Lung (tissue), 12 donors: ENCODE results near the gene CDC42EP4. TPM values are rescaled to one million over a fixed set of nuclear protein-coding genes. Genes with fewer than 3 reads are reported as not detected.
"Not testable (repeated sequence)": the region's sequence is repeated elsewhere in the genome, so short reads cannot be mapped to it uniquely, and the experiment has no call there.

Source experiments
- ATAC-seq: fragments of 200-7000 bp; cut with Tn5 transposase; one replicate; pipeline ENCODE4 v1.9.1; 2020; ENCODE audit warnings: moderate number of reproducible peaks; ENCODE audit not compliant: insufficient read depth, low FRiP score
- DNase-seq, 3 donors: peaks; one replicate each; pipeline ENCODE4 v3.0.0-alpha.2; 2013 to 2017
- H3K27ac ChIP-seq, 2 donors: one replicate each; pipeline ENCODE4 v1.5.1; 2013; ENCODE audit warnings: mild to moderate bottlenecking in 2 of 2, moderate library complexity in 2 of 2, control low read depth in 1 of 2, inconsistent platforms in 1 of 2, low read depth in 1 of 2, low read length in 1 of 2
- H3K27me3 ChIP-seq, 3 donors: one replicate each; pipeline ENCODE4 v1.5.1; 2013; ENCODE audit warnings: low read length in 2 of 3; ENCODE audit not compliant: control insufficient read depth in 3 of 3, insufficient read depth in 3 of 3
- H3K36me3 ChIP-seq, 4 donors: one replicate each; pipeline ENCODE4 v1.5.1; 2013; ENCODE audit warnings: low read length in 4 of 4, mild to moderate bottlenecking in 1 of 4, moderate library complexity in 1 of 4; ENCODE audit not compliant: control insufficient read depth in 4 of 4, insufficient read depth in 4 of 4
- H3K4me1 ChIP-seq, 5 donors: one replicate each; pipeline ENCODE4 v1.5.1; 2013; ENCODE audit warnings: low read length in 5 of 5, mild to moderate bottlenecking in 2 of 5, moderate library complexity in 1 of 5; ENCODE audit not compliant: control insufficient read depth in 5 of 5, insufficient read depth in 5 of 5
- H3K4me3 ChIP-seq: one replicate; pipeline ENCODE4 v1.5.1; 2013; ENCODE audit warnings: mild to moderate bottlenecking, control low read depth, moderate library complexity
- H3K9ac ChIP-seq, 2 donors: one replicate each; pipeline ENCODE4 v1.5.1; 2013; ENCODE audit warnings: low read length in 2 of 2, control low read depth in 1 of 2; ENCODE audit not compliant: insufficient read depth in 1 of 2
- H3K9me3 ChIP-seq, 4 donors: one replicate each; pipeline ENCODE4 v1.5.1; 2013; ENCODE audit warnings: low read length in 3 of 4, mild to moderate bottlenecking in 1 of 4, moderate library complexity in 1 of 4; ENCODE audit not compliant: control insufficient read depth in 4 of 4, insufficient read depth in 3 of 4
- CTCF ChIP-seq: IDR thresholded peaks from 2 replicates; pipeline ENCODE4 v1.5.1; 2012; ENCODE audit warnings: mild to moderate bottlenecking; ENCODE audit errors: control extremely low read depth, extremely low read depth
- WGBS, 2 donors: extraction: QIAGEN DNeasy Blood & Tissue Kit; methylation state at CpG; one replicate each; pipeline ENCODE4 v1.1.7; 2013; 5-methylcytosine and 5-hydroxymethylcytosine counted together
- polyA plus RNA-seq, 2 donors: library from polyadenylated mRNA; stranded (reverse); fragments of 200-250 nt; gene quantifications; one replicate each; pipeline ENCODE4 v1.2.1, GENCODE V29; 2013
- total RNA-seq, 2 donors: library from RNA; depleted of rRNA in 1 of 2; stranded (reverse); fragments of >200 nt in 1 of 2; gene quantifications; one replicate each; pipeline ENCODE4 v1.2.1, GENCODE V29; 2014 to 2021
- donor health status: control.
- donor health status: control.
- donor health status: Bipolar disorder and iron deficiency.
- donor health status: healthy.
- donor health status: DM: yes; HTN: yes; CAD: no.

CDC42EP4 gene
- total and polyA plus RNA-seq, 4 donors, result 18.6 to 56.2 (median 52.1) TPM

GRCh38 chr17:73334771-73335513 is 23.1 kb upstream of the CDC42EP4 start:
- Histone ChIP-seq H3K27ac (no peak overlapping the region), H3K9me3 (no peaks in the 10 kb centered on the region), H3K27me3 (no peaks in the 10 kb centered on the region), H3K9ac (no peak overlapping the region), H3K4me3 (no peak overlapping the region), H3K36me3 (no peaks in the 10 kb centered on the region), H3K4me1 (peaks cover 0 to 37% (median 7%) of the 10 kb centered on the region in 5 donors)
- ATAC-seq, result no peak
- WGBS, 2 donors, result 81 to 85% methylated on average over 12 of the region's 12 CpGs
- no peak for DNase-seq
- TF ChIP-seq CTCF, result no peak

- WGBS, 2 donors, result 41 to 48% methylated on average over 8 to 9 of the region's 9 CpGs
- not testable (repeated sequence) for H3K9ac ChIP-seq, ATAC-seq, H3K9me3 ChIP-seq, H3K36me3 ChIP-seq, H3K27ac ChIP-seq, H3K27me3 ChIP-seq, H3K4me3 ChIP-seq
- peak in 1 of 3 donors; percentile 64 for DNase-seq
- H3K4me1 ChIP-seq, result peaks cover 0 to 30% (median 5%) of the 10 kb centered on the region in 5 donors
These were observed 21.6 kb upstream of the CDC42EP4 start for GRCh38 chr17:73333445-73333844.

- no peaks in the 10 kb centered on the region for H3K27me3 ChIP-seq
- H3K36me3 ChIP-seq, result no peaks in the 10 kb centered on the region
- H3K4me1 ChIP-seq, result peaks cover 0 to 12% (median 0%) of the 10 kb centered on the region in 5 donors
- ATAC-seq (no peak), DNase-seq (no peak)
- no peak overlapping the region for H3K9ac ChIP-seq
- H3K27ac ChIP-seq, result no peak overlapping the region
- H3K9me3 ChIP-seq, result no peaks in the 10 kb centered on the region
- TF ChIP-seq CTCF, result no peak
- 82 to 90% methylated on average over 3 of the region's 3 CpGs for WGBS, 2 donors
- H3K4me3 ChIP-seq, result no peak overlapping the region
These were observed 19.3 kb upstream of the CDC42EP4 start for GRCh38 chr17:73331060-73331459.

- no peak for TF ChIP-seq CTCF
- Histone ChIP-seq H3K4me3 (no peak overlapping the region), H3K9ac (no peak overlapping the region), H3K4me1 (peaks cover 0 to 31% (median 12%) of the 10 kb centered on the region in 5 donors), H3K27me3 (no peaks in the 10 kb centered on the region), H3K36me3 (no peaks in the 10 kb centered on the region), H3K9me3 (no peaks in the 10 kb centered on the region), H3K27ac (no peak overlapping the region)
- DNase-seq (no peak), ATAC-seq (no peak)
- WGBS, 2 donors, result 94 to 96% methylated on average over 7 of the region's 7 CpGs
These were observed 15.9 kb upstream of the CDC42EP4 start for GRCh38 chr17:73327676-73328075.
